HG02588 (cell line): ENCODE measurements around the gene HIVEP1.
A peak's percentile ranks its signal among the peaks of the same experiment; 100 is the strongest.

Experiments used
- ATAC-seq: cut with Tn5 transposase; IDR thresholded peaks from one replicate; pipeline ENCODE4 v1.9.1; 2021; ENCODE audit warnings: mild to moderate bottlenecking, moderate library complexity; ENCODE audit not compliant: unreplicated experiment

Gene HIVEP1

GRCh38 chr6:12012038-12012557 is at the start of gene HIVEP1:
Gene HIVEP1, plus strand, starts transcription at chr6:12012312. Its CDS starts 3,317 bp downstream, at chr6:12015629.
- ATAC-seq = no peak

GRCh38 chr6:11963756-11964500 is 48.2 kb upstream of the HIVEP1 start:
- no peak for ATAC-seq

- ATAC-seq = no peak
These were observed 47.3 kb upstream of the HIVEP1 start for GRCh38 chr6:11964729-11965335.

- ATAC-seq = no peak
These were observed 46.6 kb upstream of the HIVEP1 start for GRCh38 chr6:11965499-11965898.

GRCh38 chr6:11968241-11968806 is 43.8 kb upstream of the HIVEP1 start:
- peak; percentile 54 for ATAC-seq

GRCh38 chr6:11969092-11969491 is 43.0 kb upstream of the HIVEP1 start:
- ATAC-seq = no peak

- no peak for ATAC-seq
These were observed 42.0 kb upstream of the HIVEP1 start for GRCh38 chr6:11970114-11970513.

- ATAC-seq = no peak
These were observed 41.0 kb upstream of the HIVEP1 start for GRCh38 chr6:11971154-11971553.

- ATAC-seq = no peak
These were observed 39.8 kb upstream of the HIVEP1 start for GRCh38 chr6:11972270-11972669.

GRCh38 chr6:11972806-11973205 is 39.3 kb upstream of the HIVEP1 start:
- ATAC-seq = no peak

GRCh38 chr6:11973238-11973637 is 38.9 kb upstream of the HIVEP1 start:
- no peak for ATAC-seq

- ATAC-seq = no peak
These were observed 38.0 kb upstream of the HIVEP1 start for GRCh38 chr6:11974089-11974488.

GRCh38 chr6:11975353-11975977 is 36.6 kb upstream of the HIVEP1 start:
- peak; percentile 75 for ATAC-seq

GRCh38 chr6:11976489-11976888 is 35.6 kb upstream of the HIVEP1 start:
- no peak for ATAC-seq

GRCh38 chr6:11977193-11977592 is 34.9 kb upstream of the HIVEP1 start:
- no peak for ATAC-seq

- no peak for ATAC-seq
These were observed 34.4 kb upstream of the HIVEP1 start for GRCh38 chr6:11977738-11978137.

- no peak for ATAC-seq
These were observed 33.7 kb upstream of the HIVEP1 start for GRCh38 chr6:11978169-11978987.

GRCh38 chr6:11979866-11980265 is 32.2 kb upstream of the HIVEP1 start:
- ATAC-seq = no peak

- ATAC-seq = no peak
These were observed 28.8 kb upstream of the HIVEP1 start for GRCh38 chr6:11983306-11983705.

GRCh38 chr6:11987386-11987785 is 24.7 kb upstream of the HIVEP1 start:
- no peak for ATAC-seq

- no peak for ATAC-seq
These were observed 22.7 kb upstream of the HIVEP1 start for GRCh38 chr6:11989386-11989785.
